ENCODE results near the gene CAPZA2. TPM values are rescaled to one million over a fixed set of nuclear protein-coding genes. Genes with fewer than 3 reads are reported as not detected.

CAPZA2 gene
- polyA plus RNA-seq, 3 donors = 67.0 to 807 (median 672) TPM

- H3K27ac Mint-ChIP-seq = no peak overlapping the region
- H3K4me1 ChIP-seq (ENCODE audit: control insufficient read depth in 1 of 2, insufficient read depth in 2 of 2, low read length in 2 of 2) = no peaks in the 10 kb centered on the region
- H3K27ac ChIP-seq (ENCODE audit: low read depth in 1 of 2, low read length in 2 of 2) = no peak overlapping the region
- no peaks in the 10 kb centered on the region for H3K4me1 Mint-ChIP-seq
- H3K27me3 ChIP-seq (ENCODE audit: control insufficient read depth in 2 of 2, insufficient read depth in 2 of 2, low read length in 2 of 2) = no peaks in the 10 kb centered on the region
- no peaks in the 10 kb centered on the region for H3K9me3 ChIP-seq (replicated peaks in 1 of 2; ENCODE audit: control insufficient read depth in 1 of 2, insufficient read depth in 1 of 2, low read length in 2 of 2)
- H3K4me2 ChIP-seq (replicated peaks; ENCODE audit: extremely low read depth, low read length, poor library complexity, severe bottlenecking) = no peak overlapping the region
- WGBS (ENCODE audit: insufficient coverage) = 100% methylated on average over 1 of the region's 6 CpGs
- peaks cover 87 to 99% of the 10 kb centered on the region in 2 donors for H3K36me3 ChIP-seq (replicated peaks in 1 of 2; ENCODE audit: control insufficient read depth in 1 of 2, insufficient read depth in 2 of 2, low read length in 2 of 2)
- peaks cover 23% of the 10 kb centered on the region for H3K79me2 ChIP-seq (ENCODE audit: insufficient read depth, low read length)
- no peaks in the 10 kb centered on the region for H3K9me3 Mint-ChIP-seq
- no peak for TF ChIP-seq CTCF (IDR thresholded peaks at IDR 0.05)
- no peak overlapping the region for H3K4me3 Mint-ChIP-seq
- peaks cover 71 to 86% of the 10 kb centered on the region in 2 donors for H3K36me3 Mint-ChIP-seq
- intact Hi-C loops (cut with micrococcal nuclease) = no loop called here
- H3K9ac ChIP-seq (ENCODE audit: insufficient read depth, low read length, poor library complexity, severe bottlenecking) = no peak overlapping the region
- H3K4me3 ChIP-seq (replicated peaks in 1 of 3; ENCODE audit: low read depth in 2 of 3, low read length in 3 of 3) = no peak overlapping the region
- H3K27me3 Mint-ChIP-seq (ENCODE audit: low read depth in 3 of 3) = no peaks in the 10 kb centered on the region
- no peak overlapping the region for H2AFZ ChIP-seq (ENCODE audit: insufficient read depth, low read depth, low read length, poor library complexity, severe bottlenecking)
- peaks cover 92% of the 10 kb centered on the region for H4K20me1 ChIP-seq (ENCODE audit: insufficient read depth, low read length)
- DNase-seq = no peak
Observed at GRCh38 chr7:116910383-116910782, 48.0 kb downstream of the CAPZA2 start.

DNA sequence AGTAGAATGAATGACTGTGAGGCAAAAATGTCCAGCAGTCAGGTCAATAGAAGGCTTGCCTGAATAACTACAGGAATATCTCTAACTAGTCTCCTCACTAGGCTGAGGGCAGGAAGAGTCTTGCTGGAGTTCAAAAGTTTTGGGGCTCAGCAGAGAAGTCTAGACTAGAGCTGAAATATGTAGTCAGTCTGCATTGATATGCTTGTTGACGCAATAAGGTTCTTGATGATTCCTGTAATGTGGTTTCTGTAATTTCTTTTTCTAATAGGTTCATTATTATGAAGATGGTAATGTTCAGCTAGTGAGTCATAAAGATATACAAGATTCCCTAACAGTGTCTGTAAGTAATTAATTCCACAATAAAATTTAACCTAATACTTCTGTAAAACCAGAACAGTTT, 49.4 kb downstream of the CAPZA2 start:
- WGBS (ENCODE audit: insufficient coverage) = no CpG with 5 or more reads among the region's 1 CpG
- no peaks in the 10 kb centered on the region for H3K9me3 ChIP-seq (replicated peaks in 1 of 2; ENCODE audit: control insufficient read depth in 1 of 2, insufficient read depth in 1 of 2, low read length in 2 of 2)
- intact Hi-C loops (cut with micrococcal nuclease) = no loop called here
- peaks cover 70 to 88% of the 10 kb centered on the region in 2 donors for H3K36me3 Mint-ChIP-seq
- no peak overlapping the region for H3K4me2 ChIP-seq (replicated peaks; ENCODE audit: extremely low read depth, low read length, poor library complexity, severe bottlenecking)
- no peak overlapping the region for H3K9ac ChIP-seq (ENCODE audit: insufficient read depth, low read length, poor library complexity, severe bottlenecking)
- H3K36me3 ChIP-seq (replicated peaks in 1 of 2; ENCODE audit: control insufficient read depth in 1 of 2, insufficient read depth in 2 of 2, low read length in 2 of 2) = peaks cover 90 to 99% of the 10 kb centered on the region in 2 donors
- peaks cover 9% of the 10 kb centered on the region for H3K79me2 ChIP-seq (ENCODE audit: insufficient read depth, low read length)
- no peak overlapping the region for H2AFZ ChIP-seq (ENCODE audit: insufficient read depth, low read depth, low read length, poor library complexity, severe bottlenecking)
- H3K9me3 Mint-ChIP-seq = no peaks in the 10 kb centered on the region
- no peaks in the 10 kb centered on the region for H3K4me1 ChIP-seq (ENCODE audit: control insufficient read depth in 1 of 2, insufficient read depth in 2 of 2, low read length in 2 of 2)
- H3K4me3 Mint-ChIP-seq = no peak overlapping the region
- H3K27ac ChIP-seq (ENCODE audit: low read depth in 1 of 2, low read length in 2 of 2) = peak overlapping the region in 1 of 2 donors; percentile 17
- DNase-seq = no peak
- H4K20me1 ChIP-seq (ENCODE audit: insufficient read depth, low read length) = peaks cover 87% of the 10 kb centered on the region
- peaks cover 0 to 1% (median 0%) of the 10 kb centered on the region in 3 donors for H3K27me3 Mint-ChIP-seq (ENCODE audit: low read depth in 3 of 3)
- H3K4me3 ChIP-seq (replicated peaks in 1 of 3; ENCODE audit: low read depth in 2 of 3, low read length in 3 of 3) = no peak overlapping the region
- peak overlapping the region in 1 of 7 donors; percentile 34 for H3K27ac Mint-ChIP-seq
- TF ChIP-seq CTCF (IDR thresholded peaks at IDR 0.05) = no peak
- H3K27me3 ChIP-seq (ENCODE audit: control insufficient read depth in 2 of 2, insufficient read depth in 2 of 2, low read length in 2 of 2) = no peaks in the 10 kb centered on the region
- H3K4me1 Mint-ChIP-seq = no peaks in the 10 kb centered on the region
